ENCODE results near the gene ADGRV1.
"Not testable (repeated sequence)": the region's sequence is repeated elsewhere in the genome, so short reads cannot be mapped to it uniquely, and the experiment has no call there.

ADGRV1 gene

DNA sequence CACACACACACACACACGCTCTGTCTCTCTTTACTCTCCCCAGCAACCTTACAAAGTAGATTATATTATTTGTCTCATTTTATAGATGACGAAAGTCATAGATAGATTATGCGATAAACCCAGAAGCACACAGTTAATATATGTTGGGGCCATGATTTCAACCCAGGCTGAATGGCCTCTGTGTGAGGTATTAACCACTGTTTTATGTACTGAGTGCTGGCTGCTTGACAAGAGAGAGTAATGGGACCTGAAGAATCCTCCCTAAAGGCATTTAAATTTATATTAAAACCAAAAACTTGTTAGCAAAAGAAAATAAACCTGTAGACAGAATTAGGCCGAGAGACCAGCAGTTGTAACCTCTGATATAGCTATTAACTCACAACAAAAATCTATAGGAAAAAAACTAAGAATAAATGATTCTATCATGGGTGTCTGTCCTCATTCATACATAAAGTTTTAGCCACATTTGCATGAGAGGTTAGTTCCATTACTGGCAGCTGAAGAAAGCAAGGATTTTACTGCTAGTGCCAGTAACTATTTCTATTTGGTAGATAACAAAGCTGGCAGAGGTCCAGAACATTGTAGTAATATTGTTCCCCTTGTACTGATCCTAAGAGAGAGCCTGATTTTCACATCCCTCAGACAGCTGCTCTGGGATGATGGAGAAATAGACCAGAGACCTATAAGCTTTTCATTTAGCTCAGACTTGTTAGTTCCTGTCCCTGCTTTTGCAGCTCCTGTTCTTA lies 250.9 kb downstream of the ADGRV1 start:
- DNase-seq (ENCODE audit: low read depth in 2 of 2), result no peak

- DNase-seq (ENCODE audit: low read depth in 2 of 2), result no peak
Observed at GRCh38 chr5:90810211-90810610, 251.6 kb downstream of the ADGRV1 start.

- DNase-seq (ENCODE audit: low read depth in 2 of 2), result no peak
Observed at GRCh38 chr5:90813392-90813791, 254.8 kb downstream of the ADGRV1 start.

DNA sequence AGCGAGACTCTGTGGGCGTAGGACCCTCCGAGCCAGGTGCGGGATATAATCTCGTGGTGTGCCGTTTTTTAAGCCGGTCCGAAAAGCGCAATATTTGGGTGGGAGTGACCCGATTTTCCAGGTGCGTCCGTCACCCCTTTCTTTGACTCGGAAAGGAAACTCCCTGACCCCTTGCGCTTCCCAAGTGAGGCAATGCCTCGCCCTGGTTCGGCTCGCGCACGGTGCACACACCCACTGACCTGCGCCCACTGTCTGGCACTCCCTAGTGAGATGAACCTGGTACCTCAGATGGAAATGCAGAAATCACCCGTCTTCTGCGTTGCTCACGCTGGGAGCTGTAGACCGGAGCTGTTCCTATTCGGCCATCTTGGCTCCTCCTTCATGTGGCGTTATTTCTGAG lies 263.5 kb downstream of the ADGRV1 start:
- DNase-seq (ENCODE audit: low read depth in 2 of 2), result not testable (repeated sequence)

DNA sequence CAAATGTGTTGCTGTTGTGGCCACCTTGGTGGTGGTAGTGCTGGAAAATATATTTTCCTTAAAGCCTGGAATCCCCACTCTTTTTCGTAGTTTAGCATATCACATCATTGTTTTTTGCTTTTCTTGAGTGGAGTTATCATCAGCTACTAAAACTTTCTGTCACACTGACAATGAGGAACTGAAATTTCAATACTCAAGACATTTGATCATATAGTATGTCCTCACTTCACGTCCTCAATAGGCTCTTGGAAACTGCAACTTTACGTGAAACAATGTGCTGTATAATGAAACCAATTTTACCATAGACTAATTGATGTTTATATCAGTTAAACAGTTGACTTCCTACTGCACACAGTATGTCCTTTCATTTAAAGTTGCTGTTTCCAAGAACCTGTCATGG lies 265.8 kb downstream of the ADGRV1 start:
- no peak for DNase-seq (ENCODE audit: low read depth in 2 of 2)

DNA sequence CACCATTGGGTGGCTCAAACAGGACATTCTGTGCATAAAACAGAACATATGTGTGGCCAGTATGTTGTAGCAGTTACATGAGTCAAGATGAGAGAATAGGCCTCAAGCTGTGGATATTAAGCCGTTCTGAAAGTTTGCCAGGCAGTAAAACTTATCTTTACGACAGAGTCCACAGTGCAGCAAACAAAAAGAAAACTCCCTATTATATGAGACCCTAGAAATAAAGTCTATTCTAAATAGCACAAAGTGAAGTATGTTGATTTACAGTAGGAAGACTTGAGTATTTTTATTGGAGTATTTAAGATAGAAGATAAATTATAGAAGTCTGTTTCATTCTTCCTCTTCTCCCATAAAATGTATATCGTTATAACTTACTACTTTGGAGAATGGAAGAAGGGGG lies 271.5 kb downstream of the ADGRV1 start:
- DNase-seq (ENCODE audit: low read depth in 2 of 2), result no peak

DNA sequence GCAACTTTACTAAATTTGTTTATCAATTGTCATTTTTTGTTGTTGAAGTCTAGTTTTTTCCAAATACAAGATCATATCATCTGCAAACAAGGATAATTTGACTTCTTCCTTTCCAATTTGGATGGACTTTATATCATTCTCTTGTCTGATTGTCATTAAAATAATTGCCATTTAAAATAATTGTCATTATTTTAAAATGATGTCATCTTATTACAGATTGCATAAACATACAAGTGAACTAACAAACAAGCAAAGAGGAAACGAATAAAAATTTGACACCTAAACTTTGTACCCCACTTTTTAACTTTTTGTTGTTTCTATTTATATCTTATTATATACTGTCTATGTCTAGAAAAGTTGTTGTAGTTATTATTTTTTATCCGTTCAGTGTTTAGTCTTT lies 275.2 kb downstream of the ADGRV1 start:
- no peak for DNase-seq (ENCODE audit: low read depth in 2 of 2)

DNA sequence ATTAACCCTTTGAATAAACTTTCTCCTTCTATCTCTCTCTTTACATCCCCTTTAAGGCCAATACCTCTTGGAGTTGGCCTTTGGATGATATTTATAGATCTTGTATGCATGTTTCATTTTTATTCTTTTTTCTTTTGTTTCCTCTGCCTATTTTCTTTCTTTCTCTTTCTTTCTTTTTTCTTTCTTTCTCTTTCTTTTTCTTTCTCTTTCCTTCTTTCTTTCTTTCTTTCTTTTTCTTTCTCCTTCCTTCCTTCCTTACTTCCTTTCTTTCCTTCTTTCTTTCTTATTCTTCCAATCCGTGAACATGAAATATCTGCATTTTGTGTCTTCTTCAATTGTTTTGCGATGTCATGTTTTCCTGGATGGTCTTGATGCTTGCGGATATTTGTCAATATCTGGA lies 276.1 kb downstream of the ADGRV1 start:
- DNase-seq (ENCODE audit: low read depth in 2 of 2), result no peak

GRCh38 chr5:90843443-90843842 lies 284.8 kb downstream of the ADGRV1 start:
- no peak for DNase-seq (ENCODE audit: low read depth in 2 of 2)

DNA sequence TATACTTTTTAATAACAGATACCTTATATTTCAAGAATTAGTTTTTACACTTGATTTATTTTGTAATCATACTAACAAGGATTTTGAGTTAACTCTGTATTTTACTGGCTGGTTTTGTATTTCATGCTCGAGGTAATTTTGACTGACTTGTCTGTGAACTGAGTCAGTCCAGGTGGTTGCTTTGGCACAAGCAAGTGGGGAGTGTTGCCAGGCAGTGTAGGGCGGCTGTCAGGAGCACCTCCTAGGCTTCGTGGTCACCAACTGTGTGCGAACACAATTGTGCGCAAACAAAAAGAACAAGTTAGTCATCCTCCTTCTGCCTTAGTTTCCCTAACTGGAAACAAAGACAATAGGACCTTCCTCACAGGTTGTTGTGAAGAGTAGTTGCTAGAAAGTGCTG lies 286.3 kb downstream of the ADGRV1 start:
- no peak for DNase-seq (ENCODE audit: low read depth in 2 of 2)

- no peak for DNase-seq (ENCODE audit: low read depth in 2 of 2)
Observed at GRCh38 chr5:90845723-90846554, 287.3 kb downstream of the ADGRV1 start.

GRCh38 chr5:90847606-90848005 lies 289.0 kb downstream of the ADGRV1 start:
- DNase-seq (ENCODE audit: low read depth in 2 of 2), result not testable (repeated sequence)

DNA sequence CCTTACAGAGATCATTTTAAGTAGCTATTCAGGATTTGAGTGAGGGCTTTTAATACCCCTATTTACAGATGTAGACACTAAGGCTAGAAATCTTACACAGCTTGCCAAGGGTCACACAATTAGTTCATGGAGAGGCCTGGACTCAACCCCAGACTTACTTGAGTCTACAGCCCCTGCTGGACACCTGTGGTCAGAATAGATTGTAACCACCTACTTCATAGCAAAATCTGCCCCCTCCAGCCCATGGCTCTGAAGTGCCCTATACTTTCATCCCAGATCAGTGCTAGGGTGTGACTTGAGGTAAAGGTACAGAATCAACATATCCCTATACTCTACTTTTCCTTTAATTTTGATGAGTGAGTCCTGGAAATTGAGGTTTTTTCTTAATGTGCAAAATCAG lies 291.3 kb downstream of the ADGRV1 start:
- no peak for DNase-seq (ENCODE audit: low read depth in 2 of 2)

GRCh38 chr5:90852531-90852930 lies 293.9 kb downstream of the ADGRV1 start:
- no peak for DNase-seq (ENCODE audit: low read depth in 2 of 2)

DNA sequence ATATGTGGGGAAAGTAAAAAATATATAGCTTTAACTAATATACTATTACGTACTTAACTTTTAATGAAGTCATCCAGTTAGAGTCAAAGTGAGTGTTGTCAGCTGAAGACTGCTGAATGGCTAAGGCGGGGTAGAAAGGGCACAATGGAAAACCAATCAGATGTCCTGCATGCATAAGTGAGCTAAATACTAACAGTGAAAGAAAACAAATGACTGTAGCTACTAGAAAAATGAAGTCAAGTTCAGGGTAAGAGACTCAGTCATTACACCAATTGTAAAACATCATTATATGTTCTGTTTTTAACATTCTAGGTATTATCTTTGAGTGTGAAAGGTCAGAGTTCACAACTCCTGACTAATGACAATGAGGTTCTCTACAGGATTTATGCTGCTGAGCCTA lies 295.2 kb downstream of the ADGRV1 start:
- no peak for DNase-seq (ENCODE audit: low read depth in 2 of 2)

DNA sequence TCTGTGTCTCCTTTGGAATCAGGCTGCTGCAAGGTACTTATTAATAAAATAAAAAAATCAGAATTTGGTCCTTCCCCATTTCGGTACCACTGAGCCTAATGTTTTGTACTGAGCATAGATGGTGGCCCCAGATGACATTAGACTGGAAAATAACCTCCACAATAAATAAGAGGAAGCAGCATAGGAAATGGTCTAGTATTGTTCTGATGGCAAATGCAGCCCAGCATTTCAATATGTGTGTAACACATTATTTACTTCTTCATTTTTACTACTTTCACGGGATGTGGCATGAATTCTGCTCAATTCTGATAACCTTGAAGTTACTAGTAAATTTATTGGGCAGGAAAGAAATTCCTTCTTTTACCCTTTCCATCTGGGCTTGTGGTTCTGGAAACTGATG lies 295.6 kb downstream of the ADGRV1 start:
- no peak for DNase-seq (ENCODE audit: low read depth in 2 of 2)

- no peak for DNase-seq (ENCODE audit: low read depth in 2 of 2)
Observed at GRCh38 chr5:90855296-90856010, 296.9 kb downstream of the ADGRV1 start.

DNA sequence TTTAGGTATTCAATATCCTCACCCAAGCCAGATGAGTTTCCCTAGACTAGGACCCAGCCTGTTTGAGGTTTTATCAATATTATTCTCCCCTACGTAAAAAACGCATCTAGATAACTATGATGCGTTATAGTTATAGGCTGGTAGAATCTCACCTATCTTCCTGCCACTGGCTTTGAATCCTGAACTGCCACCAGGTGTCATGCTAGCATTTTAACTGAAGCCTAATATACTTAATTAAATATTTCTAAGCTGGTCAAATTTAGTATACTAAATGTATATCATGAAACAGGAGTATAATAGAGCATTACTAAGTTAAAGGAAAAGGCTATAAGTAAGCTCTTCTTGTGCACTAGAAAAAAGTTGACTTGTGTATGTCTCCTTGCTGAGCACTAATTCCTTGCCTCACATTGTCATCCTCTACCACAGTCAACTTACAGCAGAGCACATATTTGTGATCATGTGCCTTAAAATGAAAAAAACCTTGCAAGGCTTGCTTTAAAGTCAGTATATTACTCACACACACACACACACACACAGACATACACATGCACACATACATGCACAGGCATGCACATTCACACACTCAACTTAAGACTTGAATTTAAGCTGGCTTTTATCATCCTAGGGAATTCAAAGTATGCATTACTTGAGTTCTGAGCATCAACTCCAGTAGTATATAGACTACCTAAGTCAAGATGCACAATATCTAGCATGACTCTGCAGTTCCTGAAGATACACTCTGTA lies 303.4 kb downstream of the ADGRV1 start:
- DNase-seq (ENCODE audit: low read depth in 2 of 2), result no peak

GRCh38 chr5:90865180-90865579 lies 306.6 kb downstream of the ADGRV1 start:
- DNase-seq (ENCODE audit: low read depth in 2 of 2), result no peak

DNA sequence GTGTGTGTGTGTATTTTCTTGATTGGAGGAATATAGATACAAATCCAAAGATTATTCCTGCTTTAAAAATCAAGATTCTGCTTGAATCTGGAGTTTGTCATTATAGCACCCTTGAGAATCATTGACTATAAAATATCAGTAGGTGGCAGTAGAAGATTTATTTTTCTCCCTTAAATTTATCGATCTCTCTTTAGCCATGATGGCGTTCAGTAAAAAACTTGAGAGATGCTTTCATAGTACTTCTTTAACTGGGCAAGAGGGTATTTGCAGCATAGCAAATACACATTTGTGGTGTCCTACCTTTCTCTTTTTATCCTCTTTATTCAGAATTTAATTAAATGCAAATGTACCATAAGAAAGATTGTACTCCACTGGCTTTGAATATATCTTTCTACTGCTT lies 307.7 kb downstream of the ADGRV1 start:
- no peak for DNase-seq (ENCODE audit: low read depth in 2 of 2)

GRCh38 chr5:90866915-90867731 lies 308.5 kb downstream of the ADGRV1 start:
- DNase-seq (ENCODE audit: low read depth in 2 of 2), result no peak

All from stimulated activated CD8-positive, alpha-beta memory T cell treated with anti-CD3 and anti-CD28 coated beads, Interleukin-7, amount 100 ng/mL, for 4 hours (primary cell).